Measurements from ENCODE around the gene CCDC187. TPM values are rescaled to one million over a fixed set of nuclear protein-coding genes. Genes with fewer than 3 reads are reported as not detected.
A peak's percentile ranks its signal among the peaks of the same experiment; 100 is the strongest.
"Not testable (repeated sequence)": the region's sequence is repeated elsewhere in the genome, so short reads cannot be mapped to it uniquely, and the experiment has no call there.

CCDC187 gene
- total RNA-seq, 1 experiment from 2014 or later, result 0.05 TPM

- no peak for DNase-seq (ENCODE audit: extremely low read depth, low read depth)
Observed at GRCh38 chr9:136273921-136274785, 29.7 kb downstream of the CCDC187 start.

GRCh38 chr9:136273244-136273865, 30.5 kb downstream of the CCDC187 start:
- no peak for DNase-seq (ENCODE audit: extremely low read depth, low read depth)

DNA sequence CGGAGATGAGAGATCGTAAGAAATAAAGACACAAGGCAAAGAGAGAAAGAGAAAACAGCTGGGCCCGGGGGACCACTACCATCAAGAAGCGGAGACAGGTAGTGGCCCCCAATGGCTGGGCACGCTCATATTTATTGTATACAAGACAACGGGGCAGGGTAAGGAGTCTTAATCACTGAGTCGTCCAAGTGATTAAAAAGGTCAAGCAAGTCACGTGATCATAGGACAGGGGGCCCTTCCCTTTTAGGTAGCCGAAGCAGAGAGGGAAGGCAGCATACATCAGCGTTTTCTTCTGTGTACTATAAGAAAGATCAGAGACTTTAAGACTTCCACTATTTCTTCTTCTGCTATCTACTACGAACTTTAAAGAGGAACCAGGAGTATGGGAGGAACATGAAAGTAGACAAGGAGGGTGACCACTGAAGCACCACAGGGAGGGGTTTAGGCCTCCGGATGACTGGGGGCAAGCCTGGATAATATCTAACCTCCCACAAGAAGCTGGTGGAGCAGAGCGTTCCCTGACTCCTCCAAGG, 33.7 kb downstream of the CCDC187 start:
- DNase-seq (ENCODE audit: extremely low read depth, low read depth), result no peak

- DNase-seq (ENCODE audit: extremely low read depth, low read depth), result no peak
Observed at GRCh38 chr9:136268735-136269134, 35.2 kb downstream of the CCDC187 start.

GRCh38 chr9:136268318-136268717, 35.6 kb downstream of the CCDC187 start:
- no peak for DNase-seq (ENCODE audit: extremely low read depth, low read depth)

GRCh38 chr9:136267261-136268111, 36.4 kb downstream of the CCDC187 start:
- peak; percentile 83 for DNase-seq (ENCODE audit: extremely low read depth, low read depth)

DNA sequence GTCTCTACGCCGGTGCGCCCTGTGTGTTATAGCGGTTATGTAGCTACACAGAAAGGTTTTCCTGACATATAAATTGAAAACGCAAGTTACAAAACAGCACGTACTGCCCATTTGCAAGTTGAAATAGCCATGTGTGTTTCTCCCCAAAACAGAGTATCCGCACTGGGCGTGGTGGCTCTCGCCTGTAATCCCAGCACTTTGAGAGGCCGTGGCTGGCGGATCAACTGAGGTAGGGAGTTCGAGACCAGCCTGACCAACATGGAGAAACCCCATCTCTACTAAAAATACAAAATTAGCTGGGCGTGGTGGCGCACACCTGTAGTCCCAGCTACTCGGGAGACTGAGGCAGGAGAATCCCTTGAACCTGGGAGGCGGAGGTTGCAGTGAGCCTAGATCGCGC, 37.3 kb downstream of the CCDC187 start:
- DNase-seq (ENCODE audit: extremely low read depth, low read depth), result not testable (repeated sequence)

GRCh38 chr9:136265561-136266355, 38.1 kb downstream of the CCDC187 start:
- no peak for DNase-seq (ENCODE audit: extremely low read depth, low read depth)

DNA sequence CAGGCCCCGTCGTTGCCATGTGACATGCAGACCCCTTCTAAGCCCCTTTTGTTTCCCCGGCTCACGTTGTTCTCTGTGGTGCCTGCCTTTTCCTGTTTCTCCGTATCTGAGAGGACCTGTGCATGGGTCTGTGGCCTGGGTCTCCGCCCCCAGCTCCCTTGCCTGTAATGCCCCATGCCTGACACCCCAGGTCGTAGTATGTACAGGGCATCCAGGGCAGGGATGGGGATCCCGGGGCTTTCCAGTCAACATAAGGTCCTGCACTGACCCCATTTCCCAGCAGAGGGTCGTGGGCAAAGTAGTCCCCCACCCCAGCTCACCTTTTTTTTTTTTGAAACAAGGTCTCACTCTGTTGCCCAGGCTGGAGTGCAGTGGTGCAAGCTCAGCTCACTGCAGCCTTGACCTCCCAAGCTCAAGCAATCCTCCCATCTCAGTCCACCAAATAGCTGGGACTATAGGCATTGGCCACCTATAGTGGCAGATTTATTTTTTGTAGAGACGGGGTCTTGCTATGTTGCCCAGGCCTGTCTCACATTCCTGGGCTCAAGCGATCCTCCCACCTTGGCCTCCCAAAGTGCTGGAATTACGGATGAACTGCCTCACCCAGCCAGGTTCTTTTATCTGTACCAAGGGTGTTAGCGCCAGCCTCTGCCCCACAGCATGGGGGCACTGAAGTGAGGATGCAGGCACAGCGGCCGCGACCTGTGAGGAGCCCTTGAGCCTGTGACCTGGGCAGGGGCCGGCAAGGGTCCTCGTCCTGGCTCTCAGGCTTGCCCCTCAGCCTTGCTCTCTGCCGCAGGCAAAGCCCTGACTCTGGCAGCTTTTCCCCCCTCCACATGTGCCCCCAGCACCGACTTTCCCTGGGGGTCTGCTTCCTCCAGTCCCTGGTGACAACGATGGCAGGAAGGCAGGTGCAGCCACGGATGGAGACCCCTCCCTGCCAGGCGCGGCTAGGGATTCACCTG, 39.2 kb downstream of the CCDC187 start:
- DNase-seq (ENCODE audit: extremely low read depth, low read depth), result no peak

DNA sequence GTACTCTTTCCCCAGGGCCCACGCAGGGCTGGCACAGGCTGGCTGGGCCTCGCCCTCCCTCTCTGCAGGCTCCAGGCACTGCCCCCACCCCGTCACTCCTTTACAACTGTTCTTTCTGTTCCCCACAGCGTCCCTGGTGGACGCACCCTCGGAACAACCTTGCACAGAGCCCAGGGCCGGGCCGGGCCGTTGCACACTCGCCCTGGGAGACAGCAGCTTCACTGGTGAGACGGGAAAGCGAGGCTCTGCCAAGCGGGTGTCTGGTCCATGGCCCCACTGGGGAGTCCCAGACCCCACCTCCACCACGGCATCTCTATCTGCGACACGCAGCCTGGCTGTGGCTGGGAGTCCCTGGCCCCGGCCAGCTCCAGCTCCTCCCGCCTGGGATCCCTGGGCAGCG, 39.9 kb downstream of the CCDC187 start:
- no peak for DNase-seq (ENCODE audit: extremely low read depth, low read depth)

GRCh38 chr9:136262671-136263178, 41.2 kb downstream of the CCDC187 start:
- no peak for DNase-seq (ENCODE audit: extremely low read depth, low read depth)

GRCh38 chr9:136261686-136262430, 42.0 kb downstream of the CCDC187 start:
- DNase-seq (ENCODE audit: extremely low read depth, low read depth), result no peak

DNA sequence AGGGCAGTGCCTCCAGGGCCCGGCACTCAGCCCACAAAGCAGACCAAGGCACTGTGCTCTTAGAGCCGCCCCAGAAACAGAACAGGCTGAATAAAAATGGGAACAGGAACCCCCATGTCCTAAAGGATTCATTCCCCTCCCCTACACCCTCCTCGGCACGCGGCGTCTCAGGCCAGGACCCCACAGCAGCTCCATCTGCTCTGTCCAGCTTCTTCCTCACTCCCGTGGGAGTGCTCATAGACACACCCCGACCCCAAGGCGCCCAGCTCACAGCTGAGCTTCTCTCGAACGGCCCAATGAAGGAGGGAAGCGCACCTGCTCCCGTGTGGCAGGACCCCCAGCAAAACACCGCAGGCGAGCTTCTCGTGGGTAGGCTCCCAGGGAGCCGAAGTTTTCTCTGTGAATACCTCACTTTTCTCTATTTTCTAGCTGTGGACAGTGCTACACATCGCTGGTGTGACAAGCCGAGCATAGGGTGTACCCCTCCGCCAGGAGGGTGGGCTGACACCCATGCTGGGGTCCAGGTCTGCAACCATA, 42.9 kb downstream of the CCDC187 start:
- DNase-seq (ENCODE audit: extremely low read depth, low read depth), result no peak

DNA sequence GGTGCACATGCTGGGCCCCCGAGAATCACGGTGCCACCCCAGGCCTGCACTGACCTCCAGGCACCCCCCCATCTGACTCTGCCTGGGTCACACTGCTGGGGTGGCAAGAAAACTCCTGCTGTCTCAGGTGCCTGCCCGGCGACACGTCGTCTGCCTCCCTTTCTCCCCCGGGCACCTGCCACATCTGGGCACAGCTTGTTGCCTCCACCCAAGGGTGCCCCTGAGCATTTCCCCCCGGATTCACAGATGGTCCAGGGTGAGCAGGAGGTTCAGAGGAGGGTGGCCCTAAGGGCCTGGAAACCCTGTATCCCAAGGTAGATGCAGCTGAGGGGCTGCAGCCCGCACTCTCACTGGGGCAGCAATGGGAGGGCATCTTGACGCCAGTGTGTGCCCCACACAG, 43.4 kb downstream of the CCDC187 start:
- no peak for DNase-seq (ENCODE audit: extremely low read depth, low read depth)

- no peak for DNase-seq (ENCODE audit: extremely low read depth, low read depth)
Observed at GRCh38 chr9:136259836-136260235, 44.1 kb downstream of the CCDC187 start.

GRCh38 chr9:136259517-136259813, 44.4 kb downstream of the CCDC187 start:
- DNase-seq (ENCODE audit: extremely low read depth, low read depth), result no peak

- no peak for DNase-seq (ENCODE audit: extremely low read depth, low read depth)
Observed at GRCh38 chr9:136258786-136259516, 44.9 kb downstream of the CCDC187 start.

Measured in NCI-H460 (cell line).